GM18517 (cell line): ENCODE data around the gene VPS72.

Source experiments
- ATAC-seq: cut with Tn5 transposase; IDR thresholded peaks from one replicate; pipeline ENCODE4 v1.9.1; 2021; ENCODE audit warnings: mild to moderate bottlenecking, moderate library complexity; ENCODE audit not compliant: unreplicated experiment

VPS72 gene

GRCh38 chr1:151146072-151146411, 44.0 kb downstream of the VPS72 start:
- no peak for ATAC-seq

- no peak for ATAC-seq
Measured at GRCh38 chr1:151145304-151146071, 44.5 kb downstream of the VPS72 start.

GRCh38 chr1:151144474-151145303, 45.3 kb downstream of the VPS72 start:
- ATAC-seq: no peak

GRCh38 chr1:151143986-151144385, 46.0 kb downstream of the VPS72 start:
- no peak for ATAC-seq

DNA sequence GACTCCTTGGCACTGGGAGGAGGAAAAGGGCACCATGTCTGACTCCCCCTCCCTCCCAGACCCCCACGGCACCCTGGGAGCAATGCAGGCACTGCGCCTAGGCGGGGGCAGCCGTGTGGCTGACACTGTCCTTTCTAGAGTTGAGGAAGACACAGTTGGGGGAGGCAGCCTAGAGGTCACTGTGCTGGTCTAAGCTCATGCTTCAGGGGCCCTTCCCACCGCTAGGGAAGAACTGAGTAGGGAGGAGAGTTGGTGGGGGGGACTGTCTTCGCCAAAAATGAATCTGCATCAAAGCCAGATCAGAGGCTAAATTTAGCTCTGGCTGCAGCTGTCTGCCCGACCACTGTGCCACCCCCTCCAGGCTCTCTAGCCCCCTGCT, 47.0 kb downstream of the VPS72 start:
- ATAC-seq: no peak

- no peak for ATAC-seq
Measured at GRCh38 chr1:151142411-151143056, 47.5 kb downstream of the VPS72 start.

- ATAC-seq: no peak
Measured at GRCh38 chr1:151137789-151138188, 52.2 kb downstream of the VPS72 start.

DNA sequence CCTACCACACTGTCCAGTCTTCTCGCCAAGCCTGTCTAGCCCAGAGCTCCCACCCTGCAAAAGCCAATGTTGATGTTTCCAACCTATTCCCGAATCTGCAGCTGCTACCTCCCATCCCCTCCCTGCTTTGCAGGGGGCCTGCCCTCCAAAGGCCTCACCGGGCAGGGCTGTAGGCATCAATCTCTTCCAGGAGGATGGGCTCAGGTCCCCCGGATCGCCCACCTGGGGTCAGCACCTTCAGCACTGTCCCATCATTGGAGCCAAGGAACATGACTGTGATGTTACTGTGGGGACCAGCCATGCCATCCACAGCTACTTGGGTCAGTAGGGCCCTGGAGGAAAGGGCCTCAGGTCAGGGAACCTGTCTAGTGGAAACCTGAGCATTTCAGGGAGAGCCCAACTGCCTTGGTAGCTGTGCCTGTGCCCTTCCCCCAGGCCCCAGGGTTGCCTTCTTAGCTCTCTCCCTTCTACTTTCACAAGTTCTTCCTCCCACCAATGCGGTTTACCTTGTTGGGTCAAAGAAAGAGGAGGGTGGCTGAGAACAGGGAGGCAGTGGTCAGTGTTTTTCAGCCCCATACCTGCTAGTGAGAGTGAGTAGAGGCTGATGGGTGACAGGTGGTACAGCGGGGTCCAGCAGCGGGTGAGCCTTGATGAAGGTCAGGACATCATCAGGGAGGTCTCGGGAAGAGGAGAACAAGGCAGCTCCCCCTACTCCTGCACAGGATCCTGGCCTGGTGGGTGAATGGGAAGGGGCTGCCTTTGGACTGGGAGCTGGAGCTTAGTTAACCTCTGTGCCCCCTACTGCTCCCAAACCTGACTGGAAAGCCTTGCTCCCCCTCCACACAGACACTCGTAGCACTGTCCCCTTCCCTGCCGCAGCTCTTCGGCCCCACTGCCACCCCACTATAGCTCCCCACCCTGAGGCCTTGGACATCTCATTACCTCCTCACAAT, 54.3 kb downstream of the VPS72 start:
- no peak for ATAC-seq

DNA sequence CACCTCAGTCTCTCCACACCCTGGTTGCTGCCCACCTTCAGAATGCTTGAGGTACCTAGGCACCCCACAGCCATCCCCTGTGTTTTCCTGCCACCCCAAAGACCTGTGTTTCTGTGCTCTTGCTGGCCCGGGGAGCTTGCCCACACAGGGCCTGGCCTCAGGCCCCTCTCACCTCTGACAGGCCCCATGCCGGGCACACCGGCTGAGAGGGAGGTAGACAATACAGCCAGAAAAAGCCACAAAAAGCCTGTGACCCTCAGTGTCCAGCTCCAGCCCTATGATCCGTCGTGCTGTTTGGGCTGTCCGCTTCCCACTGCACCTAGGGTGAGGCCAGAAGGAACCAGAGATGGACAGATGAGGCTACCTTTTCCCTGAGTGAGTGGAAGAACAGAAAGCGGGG, 55.0 kb downstream of the VPS72 start:
- ATAC-seq: no peak

DNA sequence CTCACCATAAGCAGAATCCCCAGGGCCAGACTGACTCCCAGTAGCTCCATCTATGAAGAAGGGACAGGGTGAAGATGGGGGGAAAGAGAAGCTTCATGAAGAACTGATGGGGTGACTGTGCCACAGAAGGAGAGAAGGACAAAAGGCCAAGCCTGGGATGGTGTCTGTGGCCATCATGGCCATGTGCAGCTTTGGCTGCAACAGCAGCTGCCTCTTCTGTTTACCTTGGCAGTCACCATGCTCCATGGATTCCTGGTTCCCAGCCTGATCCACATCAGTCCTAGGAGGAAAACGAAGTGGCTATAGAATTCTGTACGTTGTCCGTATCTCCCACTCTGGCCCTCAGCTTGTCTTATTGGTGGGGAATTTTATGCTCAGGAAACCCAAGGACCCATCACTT, 55.6 kb downstream of the VPS72 start:
- no peak for ATAC-seq

GRCh38 chr1:151133018-151133806, 56.8 kb downstream of the VPS72 start:
- no peak for ATAC-seq

DNA sequence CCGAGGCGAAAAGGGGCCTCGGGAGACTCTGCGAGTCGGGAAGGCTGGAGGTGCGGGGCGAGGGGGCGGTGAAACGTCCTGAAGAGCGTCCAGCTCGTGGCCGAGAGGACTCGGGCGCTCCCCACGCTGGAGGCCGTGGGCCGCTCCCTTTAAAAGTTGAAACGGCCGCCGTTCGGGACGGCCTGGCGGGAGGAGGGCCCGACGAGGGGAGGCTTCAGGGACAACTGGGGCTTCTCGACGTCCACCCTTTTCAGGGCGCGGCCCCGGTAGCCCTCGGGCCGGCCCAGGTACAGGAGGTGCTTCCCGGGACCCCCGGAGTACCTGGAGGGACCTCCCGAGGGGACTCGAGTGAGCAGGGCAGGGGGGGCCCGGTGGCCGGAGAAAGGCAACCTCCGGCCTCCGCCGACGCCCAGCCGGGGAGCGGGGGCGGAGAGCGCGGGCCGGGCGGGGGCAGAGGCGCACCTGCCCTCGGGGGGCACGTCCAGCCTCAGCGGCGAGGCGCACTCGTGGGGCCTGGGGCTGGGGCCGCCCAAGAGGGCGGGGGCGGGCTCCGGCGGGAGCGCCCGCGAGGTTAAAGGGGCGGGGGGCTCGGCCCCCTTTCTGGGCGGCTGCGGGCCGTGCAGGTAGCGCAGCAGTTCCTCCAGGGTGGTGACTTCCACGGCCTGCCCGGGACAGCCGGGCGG, 57.5 kb downstream of the VPS72 start:
- ATAC-seq: no peak

- ATAC-seq: no peak
Measured at GRCh38 chr1:151131701-151132334, 58.2 kb downstream of the VPS72 start.

- ATAC-seq: no peak
Measured at GRCh38 chr1:151130987-151131586, 58.9 kb downstream of the VPS72 start.

DNA sequence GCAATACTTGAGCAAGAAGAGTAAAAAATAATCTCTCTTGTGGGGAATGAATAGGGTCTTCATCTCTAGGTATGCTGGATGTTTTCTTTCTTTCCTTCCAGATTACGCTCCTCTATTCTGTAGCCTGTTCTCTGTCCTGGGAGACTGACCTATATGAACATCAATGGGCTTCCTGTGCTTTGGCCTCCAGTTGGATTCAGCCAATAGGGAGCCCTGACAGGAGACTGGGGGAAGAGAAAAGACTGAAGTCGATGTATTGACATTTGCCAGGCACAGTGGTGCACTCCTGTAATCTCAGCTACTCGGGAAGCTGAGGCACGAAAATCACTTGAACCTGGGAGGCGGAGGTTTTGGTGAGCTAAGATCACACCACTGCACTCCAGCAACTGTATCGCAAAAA, 61.2 kb downstream of the VPS72 start:
- no peak for ATAC-seq
